Measurements from ENCODE around the gene CDK1.
"Not testable (repeated sequence)": the region's sequence is repeated elsewhere in the genome, so short reads cannot be mapped to it uniquely, and the experiment has no call there.

CDK1 gene

DNA sequence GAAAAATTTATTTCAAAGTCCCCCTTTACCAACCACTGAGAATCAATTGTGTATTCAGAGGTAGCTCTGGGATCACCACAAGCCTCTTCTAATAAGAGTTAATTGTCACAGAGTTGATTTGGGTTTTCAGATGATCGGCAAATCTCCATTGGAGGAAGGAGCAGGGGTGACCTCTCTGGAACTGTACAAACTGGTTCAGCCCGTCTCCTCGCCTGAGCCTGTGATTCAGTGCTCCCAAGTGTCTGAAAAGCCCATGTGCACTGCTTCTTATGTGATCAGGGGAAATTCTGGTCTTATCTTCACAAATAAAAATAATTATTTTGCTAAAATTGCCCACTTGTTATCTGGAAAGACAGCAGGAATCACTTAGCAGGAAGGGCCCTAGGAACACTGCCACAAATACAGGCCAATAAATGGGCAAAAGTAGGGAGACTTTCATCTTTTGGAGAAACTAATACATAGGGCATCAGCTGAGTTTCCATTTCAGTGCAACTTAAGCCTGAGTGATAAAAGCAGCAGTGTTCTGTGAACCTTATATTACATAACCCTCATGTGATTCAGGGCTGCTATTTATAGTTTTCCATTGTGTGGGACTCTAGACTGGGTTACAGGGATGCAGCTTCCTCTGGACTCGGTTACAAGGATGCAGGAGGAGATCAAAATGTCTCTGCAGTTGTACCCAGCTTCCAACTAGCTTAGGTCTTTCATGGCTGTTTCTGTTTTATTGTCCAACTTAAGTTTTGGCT lies 32.3 kb downstream of the CDK1 start:
- DNase-seq (ENCODE audit: low read depth in 2 of 3, low spot score in 1 of 3), result no peak

DNA sequence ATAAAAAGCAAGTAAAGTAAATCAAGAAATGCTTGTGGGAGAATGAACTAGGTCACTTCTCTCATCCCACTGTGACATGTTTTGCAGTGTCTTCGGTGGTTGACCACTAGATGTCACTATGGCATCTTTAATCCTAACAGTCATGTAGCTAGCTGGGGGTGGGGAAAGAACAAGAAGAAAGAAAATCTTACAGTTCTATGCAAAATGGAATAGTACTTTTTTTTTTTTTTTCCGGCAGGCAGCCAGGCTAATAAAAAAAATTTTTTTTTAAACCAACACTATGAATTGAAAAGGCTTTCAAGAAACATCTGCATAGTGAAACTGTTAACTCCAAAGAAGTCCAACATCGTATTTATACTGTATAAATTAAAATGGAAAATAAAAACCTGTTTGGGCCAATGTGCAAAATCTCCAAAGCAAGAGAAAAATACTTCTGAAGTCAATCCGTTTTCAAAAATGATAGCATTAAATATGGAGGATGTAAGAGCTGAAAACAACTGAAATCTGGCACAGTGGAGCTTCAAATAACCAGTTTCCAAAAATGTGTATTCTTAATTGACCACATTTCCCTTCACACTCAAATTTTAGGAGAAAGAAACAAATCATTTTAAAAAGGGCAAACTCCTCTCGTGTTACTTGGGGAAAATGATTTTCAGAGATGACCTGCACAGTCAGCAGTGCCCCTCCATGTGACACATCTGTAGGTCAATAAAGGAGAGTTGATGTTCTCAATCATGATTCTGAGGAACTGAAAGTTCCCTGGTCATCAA lies 38.5 kb downstream of the CDK1 start:
- peak in 1 of 3 donors; percentile 36 for DNase-seq (ENCODE audit: low read depth in 2 of 3, low spot score in 1 of 3)

DNA sequence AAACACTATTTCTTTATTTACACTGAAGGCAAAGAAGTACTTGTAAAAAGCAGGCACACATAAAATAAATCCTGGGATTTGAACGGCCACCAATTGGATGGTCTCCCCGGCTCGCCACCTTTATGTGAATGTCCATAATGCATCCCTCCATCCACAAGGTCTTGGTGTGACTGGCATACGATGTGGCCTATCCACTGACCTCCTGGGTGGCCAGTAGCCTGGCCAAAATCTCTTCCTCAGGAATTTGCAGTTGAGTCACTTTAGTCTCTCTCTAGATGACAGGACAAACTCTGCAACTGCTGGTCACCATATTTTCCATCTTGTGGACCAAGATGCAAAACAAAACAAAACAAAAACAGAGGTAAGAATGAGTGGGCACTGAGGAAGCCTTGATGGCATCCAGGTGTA lies 39.1 kb downstream of the CDK1 start:
- DNase-seq (ENCODE audit: low read depth in 2 of 3, low spot score in 1 of 3), result no peak

DNA sequence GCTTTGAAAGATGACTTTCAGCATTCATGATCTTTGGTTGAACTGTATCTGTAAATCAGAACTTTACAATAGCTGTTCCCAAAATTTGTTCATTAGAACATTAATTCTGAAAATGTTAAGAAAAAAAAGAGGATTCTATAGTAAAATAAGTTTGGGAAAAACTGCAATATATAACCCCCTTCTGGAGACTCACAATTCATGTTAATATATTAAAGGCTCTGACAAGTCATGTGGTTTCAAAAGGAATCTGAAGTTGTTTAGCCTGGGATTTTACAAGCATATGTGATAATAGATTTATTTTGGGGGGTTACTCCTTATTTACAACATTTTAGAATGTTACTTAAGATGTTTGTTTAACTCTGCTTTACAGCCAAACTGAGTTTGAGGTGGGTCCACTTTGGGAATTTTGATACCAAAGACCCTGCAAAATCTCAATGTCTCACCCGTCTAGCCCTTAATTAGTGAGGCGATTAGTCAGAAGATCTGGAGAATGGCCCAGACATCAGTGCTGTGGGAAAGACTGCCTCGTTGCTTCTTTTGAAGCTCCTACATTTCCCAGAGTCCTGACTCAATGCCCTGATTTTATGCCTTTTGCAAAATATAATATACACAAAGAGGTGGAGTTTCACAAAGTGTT lies 40.0 kb downstream of the CDK1 start:
- DNase-seq (ENCODE audit: low read depth in 2 of 3, low spot score in 1 of 3), result no peak

DNA sequence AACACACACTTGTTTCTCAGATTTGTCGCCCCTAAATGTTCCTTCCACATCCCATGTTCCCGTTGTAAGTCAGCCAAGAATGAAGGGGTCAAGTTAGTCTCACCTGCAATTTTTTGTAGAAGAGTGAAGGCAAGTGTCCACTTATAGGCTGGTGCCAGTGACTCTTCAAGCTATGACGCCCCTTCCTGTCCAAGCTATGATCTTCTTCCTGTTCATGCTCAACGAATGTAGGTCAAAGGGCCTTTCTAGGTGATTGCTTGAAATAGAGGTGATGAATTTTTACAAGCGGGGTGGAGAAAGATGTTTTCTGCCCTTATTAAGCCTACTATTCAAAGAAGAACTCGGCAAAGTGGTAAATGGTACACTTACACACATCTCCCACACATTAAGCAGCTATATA lies 41.0 kb downstream of the CDK1 start:
- no peak for DNase-seq (ENCODE audit: low read depth in 2 of 3, low spot score in 1 of 3)

DNA sequence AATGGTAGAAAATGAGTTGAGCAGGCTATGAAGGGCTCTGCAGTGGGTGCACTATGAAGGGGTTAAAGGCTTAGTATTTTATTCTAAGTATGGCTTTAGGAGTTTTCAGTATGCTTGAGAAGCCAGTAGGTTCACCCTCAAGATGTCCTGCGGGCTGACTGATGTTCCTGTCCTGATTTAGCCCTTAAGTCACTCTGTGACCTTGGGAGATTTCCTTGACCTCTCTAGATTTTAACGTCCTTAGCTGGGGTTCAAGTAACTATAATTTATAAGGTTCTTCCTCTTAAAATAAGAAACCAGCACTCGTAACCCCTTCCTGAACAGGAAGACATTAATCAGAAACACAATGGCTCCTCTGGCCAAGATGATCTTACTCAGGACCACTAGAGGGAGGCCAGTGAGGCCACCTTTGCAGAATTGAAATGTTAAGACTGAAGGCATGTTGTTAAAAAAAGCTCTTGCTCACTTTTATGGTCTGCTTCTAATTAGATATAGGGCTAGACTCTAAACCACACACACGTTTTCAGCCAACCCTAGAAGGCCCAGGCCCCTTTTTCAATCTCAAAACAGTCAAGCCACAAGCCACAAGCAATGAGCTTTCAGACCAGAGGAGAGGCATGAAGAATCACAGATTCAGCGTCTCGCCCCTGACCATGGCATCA lies 41.9 kb downstream of the CDK1 start:
- no peak for DNase-seq (ENCODE audit: low read depth in 2 of 3, low spot score in 1 of 3)

DNA sequence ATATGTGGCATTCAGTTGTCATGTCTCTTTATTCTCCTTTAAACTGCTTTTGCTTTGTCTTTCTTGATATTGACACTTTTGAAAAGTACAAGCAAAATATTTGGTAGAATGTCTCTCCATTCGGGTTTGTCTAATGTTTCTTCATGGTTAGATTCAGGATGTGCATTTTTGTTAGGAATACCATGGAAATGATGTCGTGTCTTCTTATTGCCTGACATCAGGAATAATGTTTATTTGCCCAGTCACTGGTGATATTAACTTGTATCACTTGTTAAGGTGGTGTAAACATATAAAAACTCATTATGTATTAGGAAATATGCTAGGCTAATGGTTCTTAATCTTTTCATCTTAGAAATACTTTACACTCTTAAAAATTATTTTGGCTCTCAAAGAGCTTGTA lies 43.4 kb downstream of the CDK1 start:
- no peak for DNase-seq (ENCODE audit: low read depth in 2 of 3, low spot score in 1 of 3)

DNA sequence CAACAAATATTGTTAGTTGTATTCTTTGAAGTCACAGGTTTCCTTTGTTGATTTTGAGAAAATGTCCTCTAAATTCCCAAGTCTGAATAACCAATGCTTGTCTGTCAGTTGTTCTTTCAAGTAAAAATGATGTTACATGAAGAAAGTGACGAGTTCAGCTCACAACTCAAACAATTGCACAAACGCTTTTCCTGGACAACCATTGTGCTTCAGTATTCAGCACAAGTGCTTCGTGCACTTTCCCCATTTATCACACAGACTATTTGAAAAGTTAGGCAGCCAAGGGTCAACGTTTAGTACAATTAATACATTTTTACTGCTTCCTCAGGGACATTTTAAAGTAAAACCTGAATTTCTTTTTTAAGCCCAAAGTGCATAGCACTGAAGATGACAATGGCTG lies 44.5 kb downstream of the CDK1 start:
- no peak for DNase-seq (ENCODE audit: low read depth in 2 of 3, low spot score in 1 of 3)

DNA sequence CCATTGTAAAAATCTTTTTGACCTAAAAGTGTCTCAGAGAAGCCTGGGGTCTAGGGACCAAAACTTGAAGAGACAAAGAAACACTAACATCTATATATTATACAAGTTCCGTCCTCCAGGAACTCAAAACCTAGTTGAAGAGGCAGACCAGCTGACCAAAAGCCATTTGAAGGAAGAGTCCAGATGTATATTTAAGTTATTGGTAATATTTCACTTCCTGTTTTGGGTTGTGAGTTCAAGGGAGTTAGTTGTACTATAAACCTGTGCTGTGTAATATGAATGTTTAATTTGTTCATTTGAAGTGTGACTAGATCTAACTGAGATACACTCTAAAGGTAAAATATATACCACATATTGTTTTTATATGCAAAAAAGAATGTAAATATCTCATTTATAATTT lies 45.0 kb downstream of the CDK1 start:
- no peak for DNase-seq (ENCODE audit: low read depth in 2 of 3, low spot score in 1 of 3)

DNA sequence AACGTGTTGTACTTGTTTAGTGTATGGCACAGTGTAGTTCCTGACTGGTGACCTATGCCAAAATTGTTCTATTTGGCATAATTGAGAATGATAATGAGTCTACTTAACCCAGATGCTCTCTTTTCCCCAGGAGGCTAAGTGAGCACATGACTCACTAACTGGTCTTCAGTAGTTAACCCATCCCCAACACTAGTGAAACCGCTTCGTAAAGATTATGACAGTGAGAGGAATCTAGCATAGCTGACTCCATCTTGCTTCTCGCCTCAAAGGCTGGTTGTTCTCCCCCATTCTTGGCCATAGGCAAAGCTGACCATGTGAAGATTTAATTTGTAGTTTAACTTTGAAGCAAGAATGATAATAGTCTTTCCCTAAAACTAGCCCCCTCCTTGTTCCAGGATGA lies 47.2 kb downstream of the CDK1 start:
- DNase-seq (ENCODE audit: low read depth in 2 of 3, low spot score in 1 of 3), result no peak

DNA sequence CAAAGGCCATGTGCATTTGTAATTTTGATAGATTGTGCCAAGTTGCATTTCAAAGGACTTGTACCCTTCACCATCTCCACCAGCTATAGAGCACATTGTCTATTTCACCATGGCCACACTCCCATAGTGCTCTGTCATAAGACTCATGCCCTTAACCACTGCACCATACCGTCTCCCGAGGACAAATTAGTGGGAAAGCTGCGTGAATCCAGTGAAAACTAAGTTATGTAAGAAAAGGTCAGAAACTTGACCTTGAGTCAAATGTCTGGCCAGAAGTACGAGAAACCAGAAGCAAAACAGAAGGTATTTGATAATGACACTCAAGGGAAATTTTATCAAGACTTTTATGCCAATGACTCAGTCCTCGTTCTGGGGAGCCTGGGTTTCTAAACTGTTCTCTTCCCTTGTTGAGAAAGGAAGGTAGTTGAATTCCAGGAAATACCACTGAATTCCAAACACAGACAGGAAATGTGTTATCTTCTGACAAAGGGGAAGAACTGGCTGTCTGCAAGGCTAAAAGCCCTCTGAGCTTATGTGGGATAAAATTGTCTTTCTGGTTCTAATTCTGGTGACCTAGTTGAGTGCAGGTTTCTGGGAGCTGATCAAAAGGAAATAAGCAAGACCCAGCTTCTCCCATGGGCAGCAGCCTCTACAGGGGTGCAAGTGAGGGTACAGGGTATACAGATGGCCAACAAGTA lies 49.7 kb downstream of the CDK1 start:
- DNase-seq (ENCODE audit: low read depth in 2 of 3, low spot score in 1 of 3), result no peak

DNA sequence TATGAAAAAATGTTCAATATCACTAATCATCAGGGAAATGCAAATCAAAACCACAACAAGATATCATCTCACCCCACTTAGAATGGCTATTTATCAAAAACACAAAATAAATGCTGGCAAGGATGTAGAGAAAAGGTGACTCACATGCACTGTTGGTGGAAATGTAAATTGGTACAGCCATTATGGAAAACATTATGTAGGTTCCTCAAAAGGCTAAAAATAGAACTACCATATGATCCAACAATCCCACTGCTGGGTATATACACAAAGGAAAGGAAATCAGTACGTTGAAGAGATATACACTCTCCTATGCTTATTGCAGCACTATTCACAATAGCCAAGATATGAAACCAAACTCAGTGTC lies 50.2 kb downstream of the CDK1 start:
- DNase-seq (ENCODE audit: low read depth in 2 of 3, low spot score in 1 of 3), result no peak

DNA sequence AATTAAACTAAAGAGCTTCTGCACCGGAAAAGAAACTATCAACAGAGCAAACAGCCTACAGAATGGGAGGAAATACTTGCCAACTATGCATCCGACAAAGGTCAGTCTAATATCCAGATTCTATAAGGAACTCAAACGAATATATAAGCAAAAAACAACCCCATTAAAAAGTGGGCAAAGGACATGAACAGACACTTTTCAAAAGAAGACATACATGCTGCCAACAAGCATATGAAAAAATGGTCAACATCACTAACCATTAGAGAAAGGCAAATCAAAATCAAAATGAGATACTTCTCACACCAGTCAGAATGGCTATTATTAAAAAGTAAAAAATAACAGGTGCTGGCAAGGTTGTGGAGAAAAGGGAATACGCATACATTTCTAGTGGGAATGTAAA lies 53.9 kb downstream of the CDK1 start:
- not testable (repeated sequence) for DNase-seq (ENCODE audit: low read depth in 2 of 3, low spot score in 1 of 3)

DNA sequence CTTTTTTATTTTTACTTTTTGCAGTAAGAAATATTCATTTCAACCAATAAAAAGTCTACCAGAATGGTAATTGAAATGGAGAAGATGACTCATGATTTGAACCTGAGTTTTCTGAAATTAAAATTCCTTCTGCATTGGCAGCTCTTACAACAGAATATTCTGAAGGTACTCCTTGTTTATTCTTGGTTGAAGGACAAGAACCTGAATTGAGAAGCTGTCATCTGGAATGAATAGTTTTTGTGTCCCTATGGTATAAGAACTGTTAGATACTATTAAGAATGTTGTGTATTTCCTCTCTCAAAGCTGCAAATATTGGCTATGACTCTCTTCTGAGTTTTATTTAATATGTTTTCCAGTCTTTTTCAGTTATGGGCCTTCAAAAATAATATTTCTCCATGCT lies 56.1 kb downstream of the CDK1 start:
- no peak for DNase-seq (ENCODE audit: low read depth in 2 of 3, low spot score in 1 of 3)

DNA sequence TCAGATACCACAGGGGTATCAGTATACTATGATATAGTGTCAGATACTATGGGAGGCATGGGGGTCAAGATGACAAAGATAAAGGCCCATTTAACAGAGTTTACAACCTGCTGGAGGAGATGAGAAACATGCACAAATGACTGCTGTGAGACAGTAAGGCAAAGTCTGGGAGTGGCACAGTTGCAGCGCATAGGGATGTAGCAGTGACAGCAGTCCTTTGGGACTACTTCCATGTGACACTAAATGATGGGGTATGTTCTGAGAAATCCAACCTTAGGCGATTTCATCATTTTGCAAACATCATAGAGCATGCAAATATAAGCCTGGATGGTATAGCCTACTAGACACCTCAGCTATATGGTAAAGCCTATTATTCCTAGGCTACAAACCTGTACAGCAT lies 56.8 kb downstream of the CDK1 start:
- no peak for DNase-seq (ENCODE audit: low read depth in 2 of 3, low spot score in 1 of 3)

DNA sequence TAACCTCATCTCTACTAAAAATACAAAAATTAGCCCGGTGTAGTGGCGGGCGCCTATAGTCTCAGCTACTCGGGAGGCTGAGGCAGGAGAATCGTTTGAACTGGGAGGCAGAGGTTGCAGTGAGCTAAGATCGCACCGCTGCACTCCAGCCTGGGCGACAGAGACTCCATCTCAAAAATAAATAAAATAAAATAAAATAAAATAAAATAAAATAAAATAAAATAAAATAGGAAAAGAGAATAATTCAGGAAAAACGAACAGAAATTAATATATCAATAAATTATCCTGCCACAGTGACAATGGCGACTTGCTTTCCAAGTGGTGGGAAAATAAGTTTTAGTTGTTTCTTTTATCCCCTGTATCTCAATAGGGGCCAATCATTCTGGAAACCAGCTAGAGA lies 62.9 kb downstream of the CDK1 start:
- DNase-seq (ENCODE audit: low read depth in 2 of 3, low spot score in 1 of 3), result not testable (repeated sequence)

DNA sequence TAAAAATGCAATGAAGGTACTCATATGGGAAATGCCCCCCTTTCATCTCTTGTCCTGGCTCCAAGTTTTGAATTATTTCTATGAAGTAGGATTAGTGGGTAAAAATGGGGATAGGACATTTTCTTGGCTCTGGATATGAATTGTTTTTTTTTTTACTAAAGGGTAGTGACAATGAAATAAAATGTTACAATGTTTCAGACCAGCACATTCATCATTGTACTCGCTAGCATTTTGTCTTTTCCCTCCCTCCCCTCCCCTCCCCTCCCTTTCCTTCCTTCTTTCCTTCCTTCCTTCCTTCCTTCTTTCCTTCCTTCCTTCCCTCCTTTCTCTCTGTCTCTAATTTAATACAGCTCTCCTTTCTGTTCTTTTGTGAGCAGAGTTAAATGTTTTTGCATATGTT lies 64.4 kb downstream of the CDK1 start:
- no peak for DNase-seq (ENCODE audit: low read depth in 2 of 3, low spot score in 1 of 3)
